Smooth muscle cell (in vitro differentiated cells): Measurements from ENCODE around the gene MAP2K5. TPM values are rescaled to one million over a fixed set of nuclear protein-coding genes. Genes with fewer than 3 reads are reported as not detected.
A peak's percentile ranks its signal among the peaks of the same experiment; 100 is the strongest.

ENCODE experiments used
- DNase-seq: peaks from one replicate; lab custom pipeline; 2025; ENCODE audit not compliant: unreplicated experiment; lab: John Stamatoyannopoulos, UW
- H2AFZ ChIP-seq: fragments of 200-600 bp; sonication (generic); 2 replicates; pipeline ENCODE4 v1.6.0; 2016; ENCODE audit warnings: antibody characterized with exemption, low read depth, mild to moderate bottlenecking
- H3F3A ChIP-seq: fragments of 200-600 bp; sonication (generic); 2 replicates; pipeline ENCODE4 v1.6.0; 2017; ENCODE audit warnings: antibody characterized with exemption, low read depth
- H3K27ac ChIP-seq: fragments of 200-600 bp; sonication (generic); 2 replicates; pipeline ENCODE4 v1.5.1; 2016; ENCODE audit warnings: low read depth, mild to moderate bottlenecking
- H3K27me3 ChIP-seq: fragments of 200-600 bp; sonication (generic); 2 replicates; pipeline ENCODE4 v1.6.1; 2016; ENCODE audit warnings: low read depth, mild to moderate bottlenecking
- H3K36me3 ChIP-seq: fragments of 200-600 bp; sonication (generic); 2 replicates; pipeline ENCODE4 v1.5.1; 2016; ENCODE audit warnings: low read depth
- H3K4me1 ChIP-seq: fragments of 200-600 bp; sonication (generic); 2 replicates; pipeline ENCODE4 v1.5.1; 2016; ENCODE audit warnings: low read depth
- H3K4me2 ChIP-seq: fragments of 200-600 bp; sonication (generic); 2 replicates; pipeline ENCODE4 v1.6.0; 2016; ENCODE audit warnings: mild to moderate bottlenecking
- H3K4me3 ChIP-seq: fragments of 200-600 bp; sonication (generic); 2 replicates; pipeline ENCODE4 v1.5.1; 2016; ENCODE audit warnings: mild to moderate bottlenecking
- H3K79me2 ChIP-seq: fragments of 200-600 bp; sonication (generic); 2 replicates; pipeline ENCODE4 v1.6.0; 2016; ENCODE audit warnings: low read depth, mild to moderate bottlenecking
- H3K9ac ChIP-seq: fragments of 200-600 bp; sonication (generic); 2 replicates; pipeline ENCODE4 v1.6.0; 2016; ENCODE audit warnings: low read depth
- H3K9me3 ChIP-seq: fragments of 200-600 bp; sonication (generic); replicated peaks from 2 replicates; pipeline ENCODE4 v1.5.1; 2016; ENCODE audit warnings: low read depth
- H4K20me1 ChIP-seq: fragments of 200-600 bp; sonication (generic); 2 replicates; pipeline ENCODE4 v1.6.0; 2016; ENCODE audit warnings: low read depth
- WGBS: methylation state at CpG from one replicate; pipeline ENCODE4 v1.1.7; 2016; ENCODE audit warnings: low lambda C conversion rate; 5-methylcytosine and 5-hydroxymethylcytosine counted together
- polyA plus RNA-seq: library from polyadenylated mRNA; unstranded; fragments of >200 nt; fragmentation: Nextera tagmentation; extraction: Ambion mirVana; gene quantifications from 2 replicates; pipeline ENCODE4 v1.2.1, GENCODE V29; 2016
- total RNA-seq: library from RNA; depleted of rRNA; stranded (reverse); fragments of >200 nt; gene quantifications from 2 replicates; pipeline ENCODE4 v1.2.3, GENCODE V29; 2014
- TF ChIP-seq, protein P1 (sequence below): fragments of 200-600 bp; sonication (generic); IDR thresholded peaks from 2 replicates; pipeline ENCODE4 v1.5.1; 2017; ENCODE audit warnings: borderline replicate concordance, mild to moderate bottlenecking, antibody characterized with exemption; ENCODE audit not compliant: insufficient read depth, poor library complexity, severe bottlenecking

Gene MAP2K5
- total and polyA plus RNA-seq, 2 experiments from 2014 or later, result 4.4 to 7.4 TPM

GRCh38 chr15:67745073-67746006, 202.8 kb downstream of the MAP2K5 start:
- H3K4me2 ChIP-seq, result peak overlapping the region; percentile 47

GRCh38 chr15:67746022-67746421, 203.5 kb downstream of the MAP2K5 start:
- no peaks in the 10 kb centered on the region for H4K20me1 ChIP-seq
- DNase-seq, result no peak

More at GRCh38 chr15:67745073-67746006, 202.8 kb downstream of the MAP2K5 start:
- Histone ChIP-seq H2AFZ (no peak overlapping the region), H3K9me3 (no peaks in the 10 kb centered on the region), H3K27me3 (no peaks in the 10 kb centered on the region), H3K9ac (no peak overlapping the region), H3K4me3 (no peak overlapping the region), H3K27ac (peak overlapping the region; percentile 61), H3K36me3 (peaks cover 3% of the 10 kb centered on the region), H4K20me1 (no peaks in the 10 kb centered on the region), H3K4me1 (no peaks in the 10 kb centered on the region), H3K79me2 (no peaks in the 10 kb centered on the region), H3F3A (no peaks in the 10 kb centered on the region)
- no peak for DNase-seq
- 93% methylated on average over 4 of the region's 4 CpGs for WGBS
- TF ChIP-seq, protein P1, sequence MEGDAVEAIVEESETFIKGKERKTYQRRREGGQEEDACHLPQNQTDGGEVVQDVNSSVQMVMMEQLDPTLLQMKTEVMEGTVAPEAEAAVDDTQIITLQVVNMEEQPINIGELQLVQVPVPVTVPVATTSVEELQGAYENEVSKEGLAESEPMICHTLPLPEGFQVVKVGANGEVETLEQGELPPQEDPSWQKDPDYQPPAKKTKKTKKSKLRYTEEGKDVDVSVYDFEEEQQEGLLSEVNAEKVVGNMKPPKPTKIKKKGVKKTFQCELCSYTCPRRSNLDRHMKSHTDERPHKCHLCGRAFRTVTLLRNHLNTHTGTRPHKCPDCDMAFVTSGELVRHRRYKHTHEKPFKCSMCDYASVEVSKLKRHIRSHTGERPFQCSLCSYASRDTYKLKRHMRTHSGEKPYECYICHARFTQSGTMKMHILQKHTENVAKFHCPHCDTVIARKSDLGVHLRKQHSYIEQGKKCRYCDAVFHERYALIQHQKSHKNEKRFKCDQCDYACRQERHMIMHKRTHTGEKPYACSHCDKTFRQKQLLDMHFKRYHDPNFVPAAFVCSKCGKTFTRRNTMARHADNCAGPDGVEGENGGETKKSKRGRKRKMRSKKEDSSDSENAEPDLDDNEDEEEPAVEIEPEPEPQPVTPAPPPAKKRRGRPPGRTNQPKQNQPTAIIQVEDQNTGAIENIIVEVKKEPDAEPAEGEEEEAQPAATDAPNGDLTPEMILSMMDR, result no peak

DNA sequence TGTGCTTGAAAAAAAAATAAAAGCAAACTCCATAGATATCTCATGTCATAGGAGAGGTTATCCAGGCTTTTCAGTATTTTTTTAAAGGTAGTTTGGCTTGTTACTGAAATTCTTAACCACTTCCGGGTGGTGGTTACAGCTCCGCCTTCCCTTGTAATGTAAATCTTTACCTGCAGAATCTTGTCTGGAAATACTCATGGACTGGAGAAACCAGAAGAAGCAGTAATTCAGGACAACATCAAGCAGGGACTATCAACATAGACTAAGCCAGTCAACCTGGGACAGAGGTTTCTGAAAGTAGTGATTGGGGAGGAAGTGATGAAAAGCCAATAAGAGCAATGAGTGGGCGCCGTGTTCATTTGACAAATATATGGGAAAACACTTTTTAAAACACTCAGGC, 203.9 kb downstream of the MAP2K5 start:
- 71% methylated on average over 4 of the region's 4 CpGs for WGBS
- Histone ChIP-seq H4K20me1 (no peaks in the 10 kb centered on the region), H3K9me3 (no peaks in the 10 kb centered on the region), H3K36me3 (peaks cover 3% of the 10 kb centered on the region), H3K79me2 (no peaks in the 10 kb centered on the region), H3F3A (no peaks in the 10 kb centered on the region), H2AFZ (no peak overlapping the region), H3K4me3 (no peak overlapping the region), H3K4me2 (peak overlapping the region; percentile 47), H3K4me1 (no peaks in the 10 kb centered on the region), H3K27me3 (no peaks in the 10 kb centered on the region), H3K27ac (peak overlapping the region; percentile 61), H3K9ac (no peak overlapping the region)
- DNase-seq, result no peak
- TF ChIP-seq, protein P1, result no peak

More at GRCh38 chr15:67746022-67746421, 203.5 kb downstream of the MAP2K5 start:
- no peak overlapping the region for H3K9ac ChIP-seq
- H3K9me3 ChIP-seq, result no peaks in the 10 kb centered on the region
- H3K4me1 ChIP-seq, result no peaks in the 10 kb centered on the region
- H3K27me3 ChIP-seq, result no peaks in the 10 kb centered on the region
- TF ChIP-seq, protein P1, result no peak
- no peaks in the 10 kb centered on the region for H3K79me2 ChIP-seq
- no peak overlapping the region for H3K4me3 ChIP-seq
- peak overlapping the region; percentile 61 for H3K27ac ChIP-seq
- peak overlapping the region; percentile 47 for H3K4me2 ChIP-seq
- no peak overlapping the region for H2AFZ ChIP-seq
- WGBS, result 59% methylated on average over 1 of the region's 1 CpG
- peaks cover 3% of the 10 kb centered on the region for H3K36me3 ChIP-seq
- no peaks in the 10 kb centered on the region for H3F3A ChIP-seq
